Panc1 (cell line): ENCODE results near the gene PIN1.

Experiments
- POLR2AphosphoS5 ChIP-seq: IDR thresholded peaks from 2 replicates; pipeline ENCODE4 v1.6.1; 2012; ENCODE audit warnings: mild to moderate bottlenecking, low read depth, low read length, moderate library complexity
- SIN3A ChIP-seq: IDR thresholded peaks from 2 replicates; pipeline ENCODE4 v1.6.1; 2012; ENCODE audit warnings: low read depth, mild to moderate bottlenecking, low read length, moderate library complexity, borderline replicate concordance; ENCODE audit not compliant: insufficient read depth
- TF ChIP-seq, protein P1 (sequence below), 2 experiments: IDR thresholded peaks; 2 replicates each; pipeline ENCODE4 v1.6.1; 2011 to 2012; ENCODE audit warnings: low read depth in 2 of 2, control low read depth in 1 of 2, low read length in 1 of 2, mild to moderate bottlenecking in 1 of 2, moderate library complexity in 1 of 2; ENCODE audit not compliant: insufficient read depth in 1 of 2

DNA sequence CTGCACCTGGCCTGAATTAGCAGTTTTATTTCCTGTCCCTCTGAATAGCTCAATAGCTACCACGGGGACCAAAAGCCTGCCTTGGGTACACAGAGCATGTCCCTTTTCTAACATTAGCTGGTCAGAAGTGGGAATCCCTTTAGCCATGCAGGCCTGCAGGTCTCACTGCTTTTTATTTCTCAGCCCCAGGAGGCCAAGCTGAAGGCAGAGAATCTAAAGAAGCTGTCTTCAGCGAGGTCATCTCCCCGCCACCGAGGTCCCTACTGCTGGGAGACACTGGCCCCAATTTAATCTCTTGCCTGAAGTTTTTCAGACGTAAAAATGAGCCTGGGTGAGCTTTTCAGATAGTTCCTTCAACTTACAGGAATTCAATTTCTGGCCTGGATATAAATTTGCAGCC, 40.7 kb downstream of the PIN1 start:
- no peak for TF ChIP-seq SIN3A
- TF ChIP-seq, protein P1, sequence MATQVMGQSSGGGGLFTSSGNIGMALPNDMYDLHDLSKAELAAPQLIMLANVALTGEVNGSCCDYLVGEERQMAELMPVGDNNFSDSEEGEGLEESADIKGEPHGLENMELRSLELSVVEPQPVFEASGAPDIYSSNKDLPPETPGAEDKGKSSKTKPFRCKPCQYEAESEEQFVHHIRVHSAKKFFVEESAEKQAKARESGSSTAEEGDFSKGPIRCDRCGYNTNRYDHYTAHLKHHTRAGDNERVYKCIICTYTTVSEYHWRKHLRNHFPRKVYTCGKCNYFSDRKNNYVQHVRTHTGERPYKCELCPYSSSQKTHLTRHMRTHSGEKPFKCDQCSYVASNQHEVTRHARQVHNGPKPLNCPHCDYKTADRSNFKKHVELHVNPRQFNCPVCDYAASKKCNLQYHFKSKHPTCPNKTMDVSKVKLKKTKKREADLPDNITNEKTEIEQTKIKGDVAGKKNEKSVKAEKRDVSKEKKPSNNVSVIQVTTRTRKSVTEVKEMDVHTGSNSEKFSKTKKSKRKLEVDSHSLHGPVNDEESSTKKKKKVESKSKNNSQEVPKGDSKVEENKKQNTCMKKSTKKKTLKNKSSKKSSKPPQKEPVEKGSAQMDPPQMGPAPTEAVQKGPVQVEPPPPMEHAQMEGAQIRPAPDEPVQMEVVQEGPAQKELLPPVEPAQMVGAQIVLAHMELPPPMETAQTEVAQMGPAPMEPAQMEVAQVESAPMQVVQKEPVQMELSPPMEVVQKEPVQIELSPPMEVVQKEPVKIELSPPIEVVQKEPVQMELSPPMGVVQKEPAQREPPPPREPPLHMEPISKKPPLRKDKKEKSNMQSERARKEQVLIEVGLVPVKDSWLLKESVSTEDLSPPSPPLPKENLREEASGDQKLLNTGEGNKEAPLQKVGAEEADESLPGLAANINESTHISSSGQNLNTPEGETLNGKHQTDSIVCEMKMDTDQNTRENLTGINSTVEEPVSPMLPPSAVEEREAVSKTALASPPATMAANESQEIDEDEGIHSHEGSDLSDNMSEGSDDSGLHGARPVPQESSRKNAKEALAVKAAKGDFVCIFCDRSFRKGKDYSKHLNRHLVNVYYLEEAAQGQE (IDR thresholded peaks at IDR 0.05; ENCODE audit: insufficient read depth in 1 of 2, low read depth in 2 of 2, low read length in 1 of 2) = no peak
- no peak for TF ChIP-seq POLR2AphosphoS5
